ENCODE results near the gene PSD. TPM values are rescaled to one million over a fixed set of nuclear protein-coding genes. Genes with fewer than 3 reads are reported as not detected.

PSD gene
- total RNA-seq, 1 donor from 2014 or later: 0.60 TPM

GRCh38 chr10:102444851-102445250 is 26.3 kb upstream of the PSD start:
- DNase-seq (ENCODE audit: low read depth in 2 of 2): no peak

- no peak for DNase-seq (ENCODE audit: low read depth in 2 of 2)
Observed at GRCh38 chr10:102438374-102438773, 19.8 kb upstream of the PSD start.

- no peak for DNase-seq (ENCODE audit: low read depth in 2 of 2)
Observed at GRCh38 chr10:102437515-102437914, 18.9 kb upstream of the PSD start.

- DNase-seq (ENCODE audit: low read depth in 2 of 2): no peak
Observed at GRCh38 chr10:102436312-102436711, 17.7 kb upstream of the PSD start.

GRCh38 chr10:102435529-102436233 is 17.1 kb upstream of the PSD start:
- no peak for DNase-seq (ENCODE audit: low read depth in 2 of 2)

GRCh38 chr10:102435133-102435497 is 16.5 kb upstream of the PSD start:
- no peak for DNase-seq (ENCODE audit: low read depth in 2 of 2)

GRCh38 chr10:102434394-102435132 is 16.0 kb upstream of the PSD start:
- DNase-seq (ENCODE audit: low read depth in 2 of 2): no peak

GRCh38 chr10:102433619-102434046 is 15.0 kb upstream of the PSD start:
- DNase-seq (ENCODE audit: low read depth in 2 of 2): no peak

GRCh38 chr10:102432162-102432950 is 13.8 kb upstream of the PSD start, which contains the start of gene CUEDC2:
Gene CUEDC2, minus strand, starts transcription at chr10:102432574. Its CDS starts 7,386 bp downstream, at chr10:102425188.
- DNase-seq (ENCODE audit: low read depth in 2 of 2): peak; percentile 94 to 95

GRCh38 chr10:102431452-102432124 is 13.0 kb upstream of the PSD start:
- DNase-seq (ENCODE audit: low read depth in 2 of 2): no peak

GRCh38 chr10:102429468-102429867 is 10.9 kb upstream of the PSD start:
- DNase-seq (ENCODE audit: low read depth in 2 of 2): no peak

GRCh38 chr10:102426803-102427287 is 8.3 kb upstream of the PSD start:
- no peak for DNase-seq (ENCODE audit: low read depth in 2 of 2)

- no peak for DNase-seq (ENCODE audit: low read depth in 2 of 2)
Observed at GRCh38 chr10:102425444-102425843, 6.9 kb upstream of the PSD start.

GRCh38 chr10:102424916-102425315 is 6.3 kb upstream of the PSD start:
- no peak for DNase-seq (ENCODE audit: low read depth in 2 of 2)

GRCh38 chr10:102424145-102424544 is 5.6 kb upstream of the PSD start:
- no peak for DNase-seq (ENCODE audit: low read depth in 2 of 2)

- DNase-seq (ENCODE audit: low read depth in 2 of 2): no peak
Observed at GRCh38 chr10:102423372-102423968, 4.9 kb upstream of the PSD start.

GRCh38 chr10:102422545-102423129 is 4.1 kb upstream of the PSD start:
- DNase-seq (ENCODE audit: low read depth in 2 of 2): peak; percentile 83 to 88

GRCh38 chr10:102421757-102422512 is 3.4 kb upstream of the PSD start:
- peak; percentile 20 to 33 for DNase-seq (ENCODE audit: low read depth in 2 of 2)

- DNase-seq (ENCODE audit: low read depth in 2 of 2): no peak
Observed at GRCh38 chr10:102421507-102421756, 2.8 kb upstream of the PSD start.

Data from lung microvascular endothelial cell (primary cell).